NCI-H1092 treated with DMSO at 0.1 percent for 48 hours (cell line): ENCODE results near the gene FGF1.

Experiments
- DNase-seq: peaks from one replicate; lab custom pipeline; 2025; lab: John Stamatoyannopoulos, UW

FGF1 gene

DNA sequence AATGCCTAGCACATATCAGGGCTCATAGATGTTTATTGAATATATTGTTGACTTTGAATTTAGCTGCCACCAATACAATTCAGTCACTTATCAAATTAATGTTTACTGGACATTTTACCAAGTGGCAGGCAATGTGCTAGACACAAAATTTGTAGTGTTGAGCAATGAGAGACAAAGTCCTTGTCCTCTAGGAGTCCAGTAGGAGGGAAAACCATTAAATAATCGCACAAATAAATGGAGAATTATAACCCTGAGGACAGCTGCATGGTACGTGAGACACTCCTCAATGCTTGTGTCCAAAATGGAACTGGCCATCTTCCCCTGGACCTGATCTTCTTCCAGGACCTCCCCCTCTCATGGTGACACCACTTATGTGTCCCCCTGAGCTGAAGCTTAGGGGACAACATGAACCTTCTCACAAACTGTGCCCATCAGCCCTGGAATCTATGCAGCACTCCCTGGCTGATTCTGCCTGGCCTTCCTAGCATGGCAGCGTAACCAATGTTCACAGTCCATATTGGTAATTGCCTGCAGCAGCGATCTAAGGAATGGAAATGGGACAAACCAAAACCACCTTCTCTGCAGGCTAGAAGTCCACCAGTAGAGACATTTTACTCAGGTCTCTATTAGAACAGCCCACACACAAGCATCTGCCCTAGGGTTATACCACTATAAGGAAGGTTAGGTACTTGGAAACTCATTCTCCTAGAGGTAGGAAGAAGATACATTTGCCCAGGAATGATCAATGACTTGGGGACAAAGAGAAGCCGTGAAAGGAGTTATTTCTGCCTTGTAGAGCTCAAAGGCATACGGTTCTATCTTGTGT, 75.5 kb downstream of the FGF1 start:
- no peak for DNase-seq

DNA sequence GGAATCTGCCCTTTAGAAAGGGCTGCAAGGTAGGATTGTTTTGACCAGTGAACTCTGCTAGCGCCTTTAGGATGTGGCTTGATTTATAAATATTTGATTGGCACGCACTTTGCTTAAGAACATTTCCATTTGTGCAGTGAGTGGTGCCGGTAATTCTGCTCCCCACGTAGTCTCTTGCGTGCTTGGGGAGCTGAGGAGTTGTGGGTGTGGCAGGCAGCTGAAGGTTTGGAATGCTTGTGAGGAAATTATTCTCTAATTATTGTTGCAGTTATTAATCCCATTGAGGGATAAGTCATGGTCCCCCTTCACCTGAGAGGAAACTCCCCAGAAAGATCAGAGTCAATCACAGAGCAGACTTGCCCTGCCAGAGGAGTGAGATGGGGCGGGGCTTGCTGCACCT, 76.7 kb downstream of the FGF1 start:
- DNase-seq: no peak

DNA sequence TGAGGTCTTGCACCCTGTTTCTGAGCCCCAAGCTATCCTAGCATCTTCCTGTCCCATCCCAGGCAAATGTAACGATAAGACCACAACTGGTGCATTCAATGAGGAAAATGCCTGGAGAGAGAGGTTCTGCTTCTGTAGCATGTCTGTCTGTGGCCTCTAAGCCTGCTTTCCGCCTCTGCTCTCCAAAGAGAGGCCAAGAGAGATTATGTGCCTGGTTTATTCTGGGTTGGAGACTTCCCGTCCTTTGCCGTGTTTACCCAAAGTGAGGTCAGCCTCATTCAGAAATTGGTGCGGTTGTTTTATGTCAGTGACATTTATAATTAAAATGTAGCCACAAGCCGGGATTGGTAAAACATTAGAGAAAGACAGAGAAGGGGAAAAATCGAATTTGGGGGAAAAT, 77.8 kb downstream of the FGF1 start:
- DNase-seq: no peak

DNA sequence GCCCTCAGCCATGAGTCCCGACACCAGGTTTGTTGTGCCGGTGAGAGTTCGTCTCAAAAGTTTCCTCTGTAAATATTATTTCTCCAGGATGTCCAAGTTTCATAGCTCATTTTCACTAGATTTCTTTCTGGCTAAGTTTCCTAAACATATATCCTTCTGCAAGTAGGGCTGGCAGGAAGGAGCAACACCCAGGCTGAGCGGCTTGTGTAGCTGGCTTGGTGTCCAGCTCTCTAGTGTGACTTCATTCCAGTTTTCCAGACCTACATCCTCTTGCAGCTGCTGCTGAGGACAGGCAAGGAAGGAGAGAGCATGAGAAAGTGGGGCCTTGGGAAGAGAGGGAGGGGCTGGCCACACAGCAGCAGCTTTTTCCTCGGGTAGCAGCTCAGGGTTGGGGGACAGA, 80.3 kb downstream of the FGF1 start:
- DNase-seq: no peak

DNA sequence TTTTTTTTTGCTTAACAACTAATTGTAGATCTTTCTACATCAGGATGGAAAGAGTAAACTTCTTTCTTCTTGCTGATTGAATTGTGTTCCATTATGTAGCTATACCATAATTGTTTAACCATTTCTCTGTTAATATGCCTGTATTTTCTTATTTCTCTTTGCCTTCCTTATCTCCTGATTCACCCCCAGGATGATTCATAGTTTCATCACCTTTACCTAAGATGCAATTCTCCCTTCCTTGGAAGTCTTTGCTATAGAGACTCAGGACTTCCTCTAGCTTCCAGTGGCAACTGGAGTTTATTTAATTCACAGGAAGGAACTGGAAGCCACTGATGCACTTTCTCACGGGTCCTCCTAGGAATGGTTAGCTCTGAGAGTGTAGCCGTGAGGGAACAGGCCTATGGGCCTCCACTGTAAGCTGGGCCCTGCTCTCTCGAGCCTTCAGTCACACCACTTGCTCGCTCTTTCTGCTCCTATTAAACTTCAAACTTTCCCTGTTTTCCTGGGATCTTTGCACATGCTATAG, 83.1 kb downstream of the FGF1 start:
- no peak for DNase-seq

DNA sequence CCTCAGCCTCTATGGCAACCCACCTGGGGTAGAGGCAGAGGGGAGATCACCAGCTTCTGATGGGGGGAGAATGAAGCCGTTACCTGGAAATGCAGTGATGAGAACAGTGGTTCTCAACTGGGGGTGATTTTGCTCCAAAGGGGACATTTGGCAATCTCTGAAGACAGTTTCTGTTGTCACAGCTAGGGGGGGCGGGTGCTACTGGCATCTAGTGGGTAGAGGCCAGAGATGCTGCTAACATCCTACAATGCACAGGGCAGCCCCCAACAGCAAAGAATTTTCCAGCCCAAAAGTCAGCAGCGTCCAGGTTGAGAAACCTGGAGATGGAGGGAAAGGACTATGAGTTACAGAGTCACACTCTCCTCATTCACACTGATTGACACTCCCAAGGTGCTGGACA, 84.5 kb downstream of the FGF1 start:
- DNase-seq: no peak

DNA sequence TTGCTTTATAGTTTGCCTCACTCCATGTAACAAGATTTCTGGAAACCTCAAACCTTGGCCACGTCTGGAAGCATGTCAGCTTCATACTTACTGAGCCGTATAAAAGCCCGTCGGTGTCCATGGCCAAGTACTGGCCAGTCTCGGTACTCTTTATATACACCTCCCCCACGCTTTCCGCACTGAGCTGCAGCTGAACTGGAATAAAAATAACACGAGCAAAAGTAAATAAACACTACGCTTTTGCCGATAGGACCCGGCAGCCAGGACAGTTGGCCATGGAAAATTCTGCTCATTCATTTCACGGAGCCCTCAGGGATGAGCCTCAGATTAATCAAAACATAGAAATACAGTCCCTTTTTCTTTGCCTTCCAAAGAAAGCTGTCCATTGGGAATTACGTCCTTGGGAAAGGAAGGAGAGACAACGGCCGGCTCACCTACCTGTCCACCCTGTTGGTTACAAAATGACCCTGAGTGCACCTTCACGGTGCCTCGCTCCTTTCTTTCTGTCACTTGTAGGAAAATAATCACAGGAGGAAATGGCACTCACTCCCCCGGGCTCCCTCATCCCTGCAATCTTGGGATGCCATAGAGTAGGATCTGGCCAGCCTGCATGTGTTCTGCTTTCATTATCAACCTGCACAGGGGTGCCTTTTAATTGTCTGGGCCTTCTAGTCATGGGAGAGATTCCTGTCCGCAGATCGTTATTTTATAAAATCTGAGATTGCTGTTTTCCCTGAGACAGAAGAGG, 85.1 kb downstream of the FGF1 start:
- DNase-seq: peak; percentile 27

DNA sequence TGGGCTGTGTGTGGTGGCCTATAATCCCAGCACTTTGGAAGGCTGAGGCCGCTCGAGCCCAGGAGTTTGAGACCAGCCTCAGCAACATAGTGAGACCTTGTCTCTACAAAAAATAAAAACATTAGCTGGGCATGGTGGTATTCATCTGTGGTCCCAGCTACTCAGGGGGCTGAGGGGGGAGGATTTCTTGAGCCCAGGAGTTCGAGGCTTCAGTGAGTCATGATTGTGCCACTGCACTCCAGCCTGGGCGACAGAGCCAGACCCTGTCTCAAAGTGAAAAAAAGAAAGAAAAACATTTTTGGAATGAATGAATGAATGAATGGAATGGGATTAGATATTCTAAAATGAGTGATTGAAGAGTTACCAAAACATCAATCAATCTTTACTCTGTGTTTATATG, 85.8 kb downstream of the FGF1 start:
- no peak for DNase-seq

DNA sequence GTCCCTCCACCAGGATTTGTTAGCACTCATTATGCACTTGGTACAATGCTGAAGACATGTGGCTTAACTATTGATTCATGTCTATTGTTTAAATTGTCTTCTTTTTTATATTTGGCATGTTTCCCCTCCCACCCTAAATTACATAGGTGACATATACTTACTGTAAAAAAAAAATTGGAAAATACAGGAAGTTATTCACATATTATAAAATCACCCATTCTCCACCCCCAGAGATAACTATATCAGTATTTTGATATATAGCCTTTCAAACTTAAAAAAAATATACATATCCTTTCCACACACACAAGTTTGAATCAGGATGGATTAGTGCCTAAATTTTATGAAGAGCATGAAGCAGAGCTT, 87.6 kb downstream of the FGF1 start:
- DNase-seq: no peak

DNA sequence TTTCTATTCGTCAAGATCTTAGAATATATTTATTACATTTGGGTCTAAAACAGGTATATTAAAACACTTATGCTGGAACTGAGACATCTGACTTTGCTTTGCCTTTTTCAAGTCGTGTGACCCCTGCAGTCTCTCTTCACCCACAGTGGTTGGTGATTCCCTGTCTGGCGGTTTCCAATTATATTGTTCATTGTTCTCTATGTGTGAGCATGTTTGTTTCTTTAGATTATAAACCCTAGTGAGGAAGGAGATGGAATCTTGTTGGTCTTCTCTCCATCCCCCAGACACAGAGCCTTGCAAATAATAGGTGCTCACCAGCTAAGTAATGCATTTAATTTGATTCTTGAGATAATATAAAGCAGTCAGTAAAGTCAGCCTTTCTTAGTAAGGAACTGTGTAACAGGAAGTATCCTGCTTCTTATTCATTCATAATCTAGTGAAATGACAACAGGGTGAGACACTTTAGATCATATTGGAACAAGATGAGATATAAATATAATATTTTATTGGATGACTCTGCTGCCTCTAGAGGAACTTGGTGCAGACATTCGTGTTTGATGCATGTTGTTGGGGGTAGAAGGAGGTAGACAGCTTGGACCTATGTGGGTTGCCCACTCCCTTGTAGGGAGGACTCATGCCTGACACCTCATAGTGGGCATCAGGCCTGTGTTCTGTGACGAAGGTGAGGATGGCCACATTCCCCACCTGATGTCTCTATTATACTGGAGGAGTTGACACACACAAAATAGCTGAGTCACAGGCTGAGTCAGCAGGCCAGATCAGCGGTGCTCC, 88.1 kb downstream of the FGF1 start:
- no peak for DNase-seq

DNA sequence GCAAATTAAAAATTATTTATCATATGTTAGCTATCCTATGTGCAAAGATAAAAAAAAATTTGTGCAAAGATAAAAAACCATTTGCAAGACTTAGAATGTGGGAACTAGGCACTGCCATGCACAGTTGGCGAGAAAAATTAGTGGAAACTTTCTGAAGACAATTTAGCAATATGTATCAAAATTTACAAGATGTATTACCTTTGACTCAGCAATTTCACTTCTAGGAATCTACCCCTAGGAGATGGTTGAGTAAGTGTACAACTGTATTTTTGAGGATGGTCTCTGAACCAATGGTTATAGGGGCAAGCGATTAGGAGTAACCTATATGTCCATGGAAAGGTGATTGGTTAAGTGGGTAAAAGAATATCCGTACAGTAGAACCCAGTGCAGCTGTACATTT, 88.9 kb downstream of the FGF1 start:
- DNase-seq: no peak

DNA sequence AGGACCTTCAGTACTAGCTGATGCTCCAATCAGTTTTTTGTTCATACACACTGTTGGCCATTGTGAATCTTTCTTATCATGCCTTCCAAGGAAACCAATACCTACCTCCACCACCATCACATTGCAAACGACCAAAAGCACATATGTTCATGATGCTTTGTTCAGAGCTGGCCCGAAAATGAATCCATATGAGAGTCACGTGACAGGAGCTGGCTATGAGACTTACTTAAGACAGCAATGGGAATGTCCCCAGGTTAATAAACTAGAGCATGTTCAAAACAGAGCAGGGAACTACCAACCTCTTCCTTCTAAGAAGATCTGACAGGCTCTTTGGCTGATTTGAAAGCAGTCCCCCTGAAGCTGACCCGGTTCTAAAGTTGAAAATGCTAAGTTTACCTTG, 93.5 kb downstream of the FGF1 start:
- DNase-seq: no peak

DNA sequence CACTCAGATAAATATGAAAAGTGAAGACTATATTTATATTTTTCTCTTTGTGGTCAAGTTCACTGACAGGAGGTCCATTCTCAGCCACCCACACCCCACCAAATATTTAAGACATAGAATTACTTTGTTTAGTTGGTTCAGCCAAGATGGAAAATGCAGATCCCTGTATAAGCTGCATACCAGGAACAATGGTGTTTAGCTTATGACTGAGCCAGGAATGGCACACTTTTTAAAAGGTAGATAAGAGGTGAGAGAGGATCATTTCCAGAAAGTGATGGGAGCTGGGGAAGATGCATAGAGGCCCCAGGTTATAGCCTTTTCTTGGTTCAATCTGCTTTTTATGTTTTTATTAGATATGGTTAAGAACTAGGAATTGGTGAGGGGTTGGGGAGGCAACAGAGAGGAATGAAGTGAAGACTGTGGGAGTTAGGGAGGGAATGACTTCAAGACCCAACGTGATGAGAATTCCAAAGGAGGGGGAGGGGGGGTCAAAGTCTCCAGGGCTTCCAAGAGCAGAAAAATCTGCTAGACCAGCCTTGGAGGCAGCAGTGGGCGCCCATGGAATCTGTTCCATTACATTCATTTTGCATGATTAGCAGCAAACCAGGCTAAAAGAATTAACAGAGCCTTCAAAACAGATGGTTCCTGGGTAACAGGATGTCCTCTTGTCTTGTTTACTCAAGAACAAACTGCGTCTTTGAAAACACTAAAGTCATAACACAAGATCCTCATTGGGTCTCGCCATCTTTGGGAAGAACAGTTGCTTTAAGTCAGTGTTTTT, 95.2 kb downstream of the FGF1 start:
- DNase-seq: no peak

DNA sequence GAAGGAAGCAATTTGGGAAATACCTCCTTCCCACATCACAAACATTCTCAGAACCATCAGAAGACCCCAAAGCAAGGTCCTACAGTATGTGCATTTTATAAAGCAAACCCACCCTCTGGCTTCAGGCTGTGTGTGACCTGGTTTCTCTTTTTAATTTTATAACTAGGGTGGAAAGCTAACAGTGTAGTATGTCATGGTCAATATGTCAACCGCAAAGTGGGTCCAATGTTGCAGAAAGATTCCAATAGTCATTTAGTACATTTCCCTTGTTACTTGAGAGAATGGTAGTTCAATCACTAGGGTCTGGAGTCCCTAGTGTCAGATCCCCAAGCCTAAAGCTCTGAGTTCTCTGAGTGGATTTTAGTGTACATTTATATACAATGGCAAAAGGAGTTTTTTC, 96.2 kb downstream of the FGF1 start:
- no peak for DNase-seq

DNA sequence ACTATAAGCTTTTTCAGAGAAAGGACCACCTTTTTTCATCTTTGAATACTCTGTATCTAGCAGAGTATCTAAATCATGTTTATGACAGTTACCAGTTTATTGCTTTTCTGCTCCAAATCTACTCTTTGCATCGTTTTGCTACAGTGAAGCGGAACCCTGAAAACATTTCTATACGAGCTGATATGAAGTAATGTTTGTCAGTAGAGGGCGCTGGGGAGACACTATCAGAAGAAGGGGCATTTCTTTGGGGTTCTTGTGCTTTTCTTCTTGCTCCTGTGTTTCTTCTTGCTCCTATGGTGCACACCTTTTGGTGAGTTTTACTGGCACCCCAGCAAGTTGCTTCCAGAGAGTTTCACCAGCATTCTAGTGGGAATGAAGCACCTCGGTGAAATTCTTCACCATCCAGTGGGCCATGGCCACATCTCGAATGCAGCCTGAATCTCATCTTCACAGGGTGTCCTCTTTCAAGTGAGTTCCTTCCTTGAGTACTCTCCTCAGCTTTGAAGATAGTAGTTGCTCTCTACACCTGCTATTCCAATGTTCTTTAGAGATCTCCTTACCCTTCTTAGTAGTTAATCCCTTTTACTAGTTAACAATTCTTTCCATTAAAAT, 98.4 kb downstream of the FGF1 start:
- peak; percentile 8 for DNase-seq

DNA sequence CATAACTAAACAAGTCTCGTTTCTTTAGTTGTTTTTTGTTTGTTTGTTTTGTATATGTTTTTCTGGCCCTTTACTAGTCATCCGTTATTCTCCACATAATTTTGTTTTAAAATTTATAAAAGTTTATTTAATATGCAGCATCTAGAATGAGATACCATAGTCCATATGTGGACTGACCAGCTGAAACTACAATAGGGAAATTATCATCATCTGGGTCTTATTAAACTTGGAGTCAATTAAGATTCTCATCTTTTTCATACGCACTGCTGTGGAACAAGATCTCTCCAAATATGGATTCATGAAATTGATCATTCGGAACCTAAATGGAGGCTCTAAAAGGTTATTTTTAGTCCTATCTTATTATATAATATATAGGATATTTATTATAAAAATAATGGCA, 99.3 kb downstream of the FGF1 start:
- DNase-seq: no peak

DNA sequence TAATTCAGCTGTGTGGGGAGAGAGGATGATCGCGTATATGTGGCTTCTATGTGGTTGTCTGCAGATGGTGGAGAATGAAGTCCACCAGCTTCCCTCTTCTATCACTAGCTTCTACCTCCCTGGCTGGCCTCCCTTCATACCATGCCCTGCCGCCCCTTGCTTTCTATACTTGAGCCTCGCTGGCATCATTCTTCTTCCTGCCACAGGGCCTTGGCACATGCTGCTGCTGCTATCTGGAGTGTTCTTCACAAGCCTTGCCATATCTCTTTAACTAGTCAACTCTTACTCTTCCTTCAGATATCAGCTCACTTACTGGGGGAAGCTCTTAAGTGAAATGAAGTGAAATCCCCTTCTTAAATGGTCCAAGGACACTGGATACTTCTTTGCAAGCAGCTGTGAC, 100.4 kb downstream of the FGF1 start:
- no peak for DNase-seq

DNA sequence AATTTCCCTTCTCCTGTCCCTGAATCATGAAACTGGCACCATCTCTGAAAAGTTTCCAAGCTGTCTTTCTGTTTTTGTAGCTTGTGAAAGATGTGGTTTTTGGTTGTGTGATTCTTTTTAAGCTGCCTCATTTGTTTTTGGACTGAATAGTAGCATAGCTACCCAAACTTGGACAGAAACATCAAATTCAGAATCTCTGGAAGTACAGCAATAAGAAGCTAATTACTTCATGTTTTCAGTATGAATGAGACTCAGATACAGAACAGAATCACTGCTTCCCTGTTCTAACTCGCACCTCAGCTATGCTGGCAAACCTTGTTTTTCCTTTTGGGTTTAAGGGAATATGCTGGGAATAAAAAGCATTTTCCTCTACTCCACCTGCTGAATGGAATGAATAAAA, 101.0 kb downstream of the FGF1 start:
- DNase-seq: no peak

DNA sequence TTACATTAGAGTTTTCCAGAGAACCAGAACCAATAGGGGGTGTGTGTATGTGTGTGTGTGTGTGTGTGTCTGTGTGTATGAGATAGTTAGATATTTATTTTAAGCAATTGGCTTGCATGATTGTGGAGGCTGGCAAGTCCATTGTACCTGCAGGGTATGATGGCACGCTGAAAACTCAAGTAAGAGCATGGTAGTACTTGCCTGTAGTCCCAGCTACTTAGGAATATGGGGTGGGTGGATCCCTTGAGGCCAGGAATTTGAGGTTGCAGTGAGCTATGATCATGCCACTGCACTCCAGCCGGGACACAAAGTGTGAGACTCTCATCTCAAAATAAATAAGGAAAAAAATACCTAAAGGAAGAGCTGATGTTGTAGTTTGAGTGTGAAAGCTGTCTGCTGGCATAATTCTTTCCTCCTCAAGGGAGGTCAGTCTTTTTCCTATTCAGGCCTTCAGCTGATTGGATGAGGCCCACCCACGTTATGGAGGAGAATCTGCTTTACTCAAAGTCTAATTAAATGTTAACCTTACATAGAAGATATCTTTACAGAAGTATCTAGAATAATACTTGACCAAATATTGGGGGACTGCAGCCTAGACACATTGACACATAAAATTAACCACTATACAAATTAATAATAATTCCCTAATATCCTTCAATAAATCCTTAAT, 107.6 kb downstream of the FGF1 start:
- DNase-seq: no peak

DNA sequence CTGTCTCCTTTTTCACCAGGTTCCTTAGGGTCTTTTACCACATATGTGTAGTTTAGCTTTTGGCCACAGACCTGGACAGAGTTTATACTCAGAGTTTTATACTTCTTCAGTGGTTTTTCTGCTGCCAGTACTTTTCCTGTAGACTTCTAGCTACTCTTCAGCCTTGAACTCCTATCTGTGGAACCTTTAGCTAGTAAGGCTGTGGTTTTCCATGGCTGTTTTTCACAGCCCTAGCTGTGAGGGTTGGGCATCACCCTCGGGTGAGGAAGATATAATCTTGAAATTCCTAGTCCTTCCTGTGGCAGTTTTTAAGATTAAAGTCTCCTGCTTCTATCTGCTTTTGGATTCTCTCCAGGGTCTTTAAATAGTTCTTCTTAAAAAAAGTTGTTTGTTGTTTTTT, 109.1 kb downstream of the FGF1 start:
- no peak for DNase-seq

DNA sequence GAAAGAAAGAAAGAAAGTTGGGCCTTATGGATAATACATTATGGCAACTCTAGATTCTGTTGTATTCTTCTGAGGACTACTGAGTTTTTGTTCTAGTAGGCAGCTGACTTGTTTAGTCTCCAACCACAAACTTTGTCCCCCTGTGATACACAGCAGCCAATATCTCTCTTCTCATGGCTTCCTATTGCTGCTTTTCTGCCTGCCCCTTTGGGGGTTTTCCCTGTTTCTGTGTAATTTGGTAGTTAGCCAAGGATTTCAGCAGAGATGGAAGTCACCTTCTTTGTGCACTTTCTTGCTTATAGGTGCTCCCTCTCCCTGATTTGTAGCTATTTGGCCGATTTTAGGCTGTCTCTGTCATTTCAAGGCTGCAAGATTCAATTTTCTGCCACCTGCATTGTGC, 109.6 kb downstream of the FGF1 start:
- DNase-seq: no peak
